Fibroblast of lung (primary cell): ENCODE measurements around the gene ATP2B1. TPM values are rescaled to one million over a fixed set of nuclear protein-coding genes. Genes with fewer than 3 reads are reported as not detected.

ENCODE experiments used
- DNase-seq, 2 donors: peaks; one replicate each; pipeline versions ENCODE4 v3.0.0 to v3.0.0-alpha.2; 2010; ENCODE audit warnings: low read depth in 2 of 2
- H2AFZ ChIP-seq: 2 replicates; pipeline ENCODE4 v1.5.1; 2012; ENCODE audit warnings: low read length, control low read depth, inconsistent platforms
- H3K27ac ChIP-seq: 2 replicates; pipeline ENCODE4 v1.5.1; 2011; ENCODE audit warnings: low read length, control low read depth; ENCODE audit not compliant: insufficient read depth
- H3K27me3 ChIP-seq: 2 replicates; pipeline ENCODE4 v1.5.1; 2011; ENCODE audit warnings: mild to moderate bottlenecking, low read length; ENCODE audit not compliant: control insufficient read depth, insufficient read depth
- H3K36me3 ChIP-seq: 2 replicates; pipeline ENCODE4 v1.5.1; 2011; ENCODE audit warnings: low read length; ENCODE audit not compliant: control insufficient read depth, insufficient read depth
- H3K4me1 ChIP-seq: 2 replicates; pipeline ENCODE4 v1.5.1; 2011; ENCODE audit warnings: low read length; ENCODE audit not compliant: control insufficient read depth, insufficient read depth; ENCODE audit errors: extremely low read depth
- H3K4me2 ChIP-seq: 2 replicates; pipeline ENCODE4 v1.5.1; 2011; ENCODE audit warnings: low read length, control low read depth; ENCODE audit not compliant: insufficient read depth; ENCODE audit errors: extremely low read depth
- H3K4me3 ChIP-seq, 4 experiments: fragments of 200-600 bp in 1 of 4; sonication (generic) in 1 of 4; replicated peaks in 1 of 4; 2 replicates each; pipeline ENCODE4 v1.5.1; 2011 to 2016; ENCODE audit warnings: low read length in 4 of 4, low read depth in 3 of 4, mild to moderate bottlenecking in 3 of 4, control low read depth in 2 of 4, inconsistent platforms in 1 of 4, mixed read lengths in 1 of 4; ENCODE audit not compliant: insufficient read depth in 1 of 4; ENCODE audit errors: control extremely low read depth in 1 of 4
- H3K79me2 ChIP-seq: 2 replicates; pipeline ENCODE4 v1.5.1; 2012; ENCODE audit warnings: mild to moderate bottlenecking, low read length, inconsistent platforms; ENCODE audit not compliant: control insufficient read depth, insufficient read depth
- H3K9ac ChIP-seq: 2 replicates; pipeline ENCODE4 v1.5.1; 2011; ENCODE audit warnings: mild to moderate bottlenecking, low read length, control low read depth; ENCODE audit not compliant: insufficient read depth
- H3K9me3 ChIP-seq: 2 replicates; pipeline ENCODE4 v1.5.1; 2012; ENCODE audit warnings: low read depth, low read length; ENCODE audit not compliant: control insufficient read depth, insufficient read depth
- H4K20me1 ChIP-seq: 2 replicates; pipeline ENCODE4 v1.5.1; 2011; ENCODE audit warnings: low read length; ENCODE audit not compliant: control insufficient read depth, insufficient read depth; ENCODE audit errors: extremely low read depth
- CTCF ChIP-seq, 2 donors: IDR thresholded peaks in 1 of 2; conservative IDR thresholded peaks in 1 of 2; 1 replicate in 1 of 2; 2 replicates in 1 of 2; pipeline ENCODE4 v1.5.1; 2011 to 2012; ENCODE audit warnings: low read length in 2 of 2, control low read depth in 1 of 2, inconsistent platforms in 1 of 2, low read depth in 1 of 2, mild to moderate bottlenecking in 1 of 2
- EZH2 ChIP-seq: IDR thresholded peaks from 2 replicates; pipeline ENCODE4 v1.5.1; 2012; ENCODE audit warnings: low read length, control low read depth, mild to moderate bottlenecking; ENCODE audit errors: missing control alignments
- polyA plus RNA-seq, 2 donors: library from polyadenylated mRNA; depleted of rRNA in 1 of 2; stranded (reverse) in 1 of 2; unstranded in 1 of 2; fragments of >200 nt; gene quantifications; 2 replicates each; pipeline ENCODE4 v1.2.1, GENCODE V29; 2011 to 2012; ENCODE audit warnings: missing spikeins in 1 of 2
- total RNA-seq: library from RNA; depleted of rRNA; stranded (reverse); fragments of >200 nt; gene quantifications from 2 replicates; pipeline ENCODE4 v1.2.1, GENCODE V29; 2014

ATP2B1 gene
- total and polyA plus RNA-seq, 2 donors (not counting 1 experiment from before 2014, with no cell fraction given): 64.3 to 141 TPM

DNA sequence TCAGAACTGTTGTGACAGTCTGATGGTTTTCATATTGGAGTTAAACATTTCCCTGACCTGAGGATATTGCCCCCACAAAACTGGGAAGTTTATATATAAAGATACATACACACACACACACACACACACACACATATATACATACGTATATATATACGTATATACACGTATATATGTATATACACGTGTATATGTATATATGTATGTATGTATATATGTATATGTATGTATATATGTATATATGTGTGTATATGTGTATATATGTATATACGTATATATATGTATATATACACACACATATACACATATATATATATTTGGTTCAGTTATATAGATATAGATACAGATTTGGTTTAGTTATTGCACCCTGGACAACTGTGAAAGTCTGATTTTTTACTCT lies 65.7 kb downstream of the ATP2B1 start:
- H3K4me2 ChIP-seq: no peak overlapping the region
- peaks cover 35% of the 10 kb centered on the region for H3K79me2 ChIP-seq
- H3K4me1 ChIP-seq: no peaks in the 10 kb centered on the region
- no peak overlapping the region for H3K4me3 ChIP-seq
- no peaks in the 10 kb centered on the region for H4K20me1 ChIP-seq
- TF ChIP-seq CTCF (conservative IDR thresholded peaks at IDR 0.05 in 1 of 2, IDR thresholded peaks at IDR 0.05 in 1 of 2; ENCODE audit: low read depth in 1 of 2, low read length in 2 of 2) (no peak), EZH2 (no peak)
- H3K27ac ChIP-seq: no peak overlapping the region
- H3K9ac ChIP-seq: no peak overlapping the region
- no peak overlapping the region for H2AFZ ChIP-seq
- H3K9me3 ChIP-seq: no peaks in the 10 kb centered on the region
- DNase-seq: no peak
- H3K27me3 ChIP-seq: no peaks in the 10 kb centered on the region
- H3K36me3 ChIP-seq: peaks cover 2% of the 10 kb centered on the region

DNA sequence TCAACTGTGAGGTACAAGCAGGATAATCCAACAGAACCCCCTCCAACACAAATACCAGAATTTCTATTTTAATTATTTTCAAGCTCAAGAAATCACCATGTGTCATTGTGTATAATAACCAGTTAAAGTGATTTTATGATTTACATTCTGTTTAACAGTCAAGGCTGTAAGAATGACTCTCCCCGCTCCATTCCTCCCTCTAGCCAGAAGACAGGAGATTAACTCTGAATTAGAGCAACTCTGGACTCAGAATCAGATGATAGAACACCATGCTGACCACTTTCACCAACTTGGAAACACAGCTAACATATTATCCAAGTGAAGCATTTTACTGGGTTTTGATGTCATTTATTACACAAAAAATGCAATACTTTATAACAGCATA lies 71.9 kb downstream of the ATP2B1 start:
- DNase-seq: peak; percentile 17 to 23
- no peak overlapping the region for H2AFZ ChIP-seq
- H3K36me3 ChIP-seq: peaks cover 2% of the 10 kb centered on the region
- H3K79me2 ChIP-seq: no peaks in the 10 kb centered on the region
- H3K27ac ChIP-seq: peak overlapping the region; percentile 52
- no peak for TF ChIP-seq EZH2
- no peak for TF ChIP-seq CTCF (conservative IDR thresholded peaks at IDR 0.05 in 1 of 2, IDR thresholded peaks at IDR 0.05 in 1 of 2; ENCODE audit: low read depth in 1 of 2, low read length in 2 of 2)
- H3K27me3 ChIP-seq: no peaks in the 10 kb centered on the region
- no peaks in the 10 kb centered on the region for H3K9me3 ChIP-seq
- no peak overlapping the region for H3K4me3 ChIP-seq
- peak overlapping the region; percentile 15 for H3K4me2 ChIP-seq
- no peak overlapping the region for H3K9ac ChIP-seq
- H4K20me1 ChIP-seq: no peaks in the 10 kb centered on the region
- H3K4me1 ChIP-seq: no peaks in the 10 kb centered on the region

GRCh38 chr12:89636052-89636775 lies 72.4 kb downstream of the ATP2B1 start:
- Histone ChIP-seq H4K20me1 (no peaks in the 10 kb centered on the region), H3K9ac (no peak overlapping the region), H3K4me1 (no peaks in the 10 kb centered on the region), H3K27ac (peak overlapping the region; percentile 33), H3K4me2 (peak overlapping the region; percentile 15), H3K27me3 (no peaks in the 10 kb centered on the region), H3K9me3 (no peaks in the 10 kb centered on the region), H3K4me3 (no peak overlapping the region), H2AFZ (no peak overlapping the region), H3K36me3 (peaks cover 2% of the 10 kb centered on the region), H3K79me2 (no peaks in the 10 kb centered on the region)
- DNase-seq: peak; percentile 47 to 68
- TF ChIP-seq EZH2: no peak
- TF ChIP-seq CTCF (conservative IDR thresholded peaks at IDR 0.05 in 1 of 2, IDR thresholded peaks at IDR 0.05 in 1 of 2; ENCODE audit: low read depth in 1 of 2, low read length in 2 of 2): no peak
